Eye (tissue), 1 donor: ENCODE measurements around the gene FAM120B.
A peak's percentile ranks its signal among the peaks of the same experiment; 100 is the strongest.
"Not testable (repeated sequence)": the region's sequence is repeated elsewhere in the genome, so short reads cannot be mapped to it uniquely, and the experiment has no call there.

Experiments
- DNase-seq: peaks from one replicate; pipeline ENCODE4 v3.0.0-alpha.2; 2015

FAM120B gene

GRCh38 chr6:170394980-170395379, 88.4 kb downstream of the FAM120B start:
- DNase-seq = no peak

- DNase-seq = not testable (repeated sequence)
These were observed 92.3 kb downstream of the FAM120B start for GRCh38 chr6:170398743-170399369.

- not testable (repeated sequence) for DNase-seq
These were observed 93.5 kb downstream of the FAM120B start for GRCh38 chr6:170399955-170400558.

GRCh38 chr6:170402318-170403040, 95.9 kb downstream of the FAM120B start:
- DNase-seq = peak; percentile 52

GRCh38 chr6:170403451-170403850, 96.9 kb downstream of the FAM120B start:
- peak; percentile 83 for DNase-seq

GRCh38 chr6:170404036-170404435, 97.5 kb downstream of the FAM120B start:
- peak; percentile 39 for DNase-seq

GRCh38 chr6:170404697-170405096, 98.1 kb downstream of the FAM120B start:
- no peak for DNase-seq

GRCh38 chr6:170405311-170405975, 98.9 kb downstream of the FAM120B start:
- no peak for DNase-seq

- no peak for DNase-seq
These were observed 100.6 kb downstream of the FAM120B start for GRCh38 chr6:170407200-170407599.

GRCh38 chr6:170407932-170408331, 101.4 kb downstream of the FAM120B start:
- DNase-seq = no peak

- DNase-seq = not testable (repeated sequence)
These were observed 103.2 kb downstream of the FAM120B start for GRCh38 chr6:170409746-170410145.

- no peak for DNase-seq
These were observed 103.7 kb downstream of the FAM120B start for GRCh38 chr6:170410241-170410640.

GRCh38 chr6:170415318-170415717, 108.8 kb downstream of the FAM120B start:
- no peak for DNase-seq

GRCh38 chr6:170416303-170416702, 109.7 kb downstream of the FAM120B start:
- DNase-seq = no peak

GRCh38 chr6:170416959-170417606, 110.5 kb downstream of the FAM120B start:
- DNase-seq = no peak

- DNase-seq = no peak
These were observed 111.3 kb downstream of the FAM120B start for GRCh38 chr6:170417881-170418280.

- DNase-seq = no peak
These were observed 113.7 kb downstream of the FAM120B start for GRCh38 chr6:170420283-170420682.

GRCh38 chr6:170420791-170421776, 114.5 kb downstream of the FAM120B start:
- no peak for DNase-seq

- DNase-seq = no peak
These were observed 115.4 kb downstream of the FAM120B start for GRCh38 chr6:170421921-170422320.

- DNase-seq = peak; percentile 50
These were observed 116.5 kb downstream of the FAM120B start for GRCh38 chr6:170423030-170423429.

GRCh38 chr6:170423814-170424603, 117.5 kb downstream of the FAM120B start:
- no peak for DNase-seq
